Activated T-cell treated with anti-CD3 and anti-CD28 coated beads, Interleukin-2, amount 50 U/mL, for 4 hours (primary cell): Measurements from ENCODE around the gene NSFL1C. TPM values are rescaled to one million over a fixed set of nuclear protein-coding genes. Genes with fewer than 3 reads are reported as not detected.
A peak's percentile ranks its signal among the peaks of the same experiment; 100 is the strongest.
"Not testable (repeated sequence)": the region's sequence is repeated elsewhere in the genome, so short reads cannot be mapped to it uniquely, and the experiment has no call there.

Source experiments
- ATAC-seq, 2 donors: fragments of 200-7000 bp; cut with Tn5 transposase; one replicate each; pipeline ENCODE4 v1.10.0; 2021
- DNase-seq: peaks from one replicate; pipeline ENCODE4 v3.0.0-alpha.2; 2020
- H3K27me3 Mint-ChIP-seq: one replicate; pipeline ENCODE4 v1.8.0; 2021; ENCODE audit warnings: low read depth, mixed read lengths
- H3K36me3 Mint-ChIP-seq: one replicate; pipeline ENCODE4 v1.8.0; 2022; ENCODE audit warnings: mixed read lengths; ENCODE audit not compliant: insufficient read depth
- H3K4me1 Mint-ChIP-seq: one replicate; pipeline ENCODE4 v1.8.0; 2021; ENCODE audit warnings: low read depth, mixed read lengths
- H3K4me3 Mint-ChIP-seq: one replicate; pipeline ENCODE4 v1.8.0; 2021; ENCODE audit warnings: mild to moderate bottlenecking, moderate library complexity, mixed read lengths
- H3K9me3 Mint-ChIP-seq: one replicate; pipeline ENCODE4 v1.8.0; 2021; ENCODE audit warnings: mixed read lengths
- total RNA-seq, 3 donors: library from RNA; stranded (reverse); gene quantifications; one replicate each; pipeline ENCODE4 v1.2.1, GENCODE V29; 2021

NSFL1C gene
- total RNA-seq, 3 donors from 2014 or later = 193 to 218 (median 208) TPM

DNA sequence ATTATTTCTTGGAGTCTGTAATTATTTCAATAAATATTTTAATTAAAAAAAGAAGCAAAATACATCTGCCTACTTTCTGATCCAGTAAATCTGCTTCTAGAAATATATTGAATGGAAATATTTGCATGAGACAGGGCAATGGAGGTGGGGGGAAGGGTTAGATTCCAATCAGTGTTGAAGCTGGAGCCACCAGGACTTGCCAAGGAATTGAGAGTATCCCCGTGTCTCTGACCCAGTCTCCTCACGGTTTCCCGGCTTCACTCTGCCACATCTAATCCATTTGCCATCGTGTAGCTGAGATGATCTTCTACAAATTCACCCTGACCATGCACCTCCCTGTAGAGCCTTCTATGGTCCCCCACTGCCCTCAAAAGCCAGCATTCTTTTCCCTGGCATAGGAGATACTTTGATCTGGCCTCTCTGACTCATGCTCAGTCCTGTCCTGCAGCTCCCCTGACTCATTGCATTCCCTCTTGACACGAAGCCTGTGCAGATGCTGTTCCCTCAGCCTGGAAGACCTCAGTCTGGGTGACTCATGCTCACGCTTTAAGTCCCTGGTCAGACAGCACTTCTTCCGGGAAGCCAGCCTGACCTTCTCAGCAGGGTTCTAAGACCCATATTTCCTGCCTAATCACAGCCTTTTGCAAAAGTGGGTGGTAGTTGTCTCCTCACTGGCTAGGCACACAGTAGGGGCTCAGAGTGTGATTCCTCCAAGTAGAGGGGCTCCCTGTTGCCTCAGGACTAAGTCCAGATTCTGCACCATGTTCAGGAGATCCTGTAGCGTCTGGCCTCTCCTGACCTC lies 50.8 kb downstream of the NSFL1C start:
- H3K36me3 Mint-ChIP-seq = peaks cover 3% of the 10 kb centered on the region
- H3K27me3 Mint-ChIP-seq = peaks cover 9% of the 10 kb centered on the region
- H3K4me1 Mint-ChIP-seq = peaks cover 2% of the 10 kb centered on the region
- ATAC-seq (no peak), DNase-seq (no peak)
- H3K9me3 Mint-ChIP-seq = peaks cover 14% of the 10 kb centered on the region
- H3K4me3 Mint-ChIP-seq = no peak overlapping the region

DNA sequence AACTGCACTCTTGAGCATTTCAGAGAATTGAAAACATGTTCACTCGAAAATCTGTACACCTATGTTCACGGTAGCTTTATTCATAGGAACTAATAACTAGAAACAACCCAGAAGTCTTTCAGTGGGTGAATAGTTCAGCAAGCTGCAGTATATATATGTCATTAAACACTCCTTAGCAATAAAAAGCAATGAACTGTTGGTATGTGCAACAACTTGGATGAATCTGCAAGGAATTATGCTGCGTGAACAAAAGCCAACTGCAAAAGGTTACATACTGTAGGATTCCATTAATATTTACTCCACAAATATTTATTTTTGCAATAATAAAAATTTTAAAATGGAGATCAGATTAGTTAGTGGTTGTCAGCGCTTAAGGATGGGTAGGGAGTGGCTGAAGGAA lies 51.7 kb downstream of the NSFL1C start:
- H3K4me3 Mint-ChIP-seq = no peak overlapping the region
- peaks cover 11% of the 10 kb centered on the region for H3K27me3 Mint-ChIP-seq
- DNase-seq (no peak), ATAC-seq (no peak)
- H3K4me1 Mint-ChIP-seq = peaks cover 2% of the 10 kb centered on the region
- H3K9me3 Mint-ChIP-seq = peaks cover 14% of the 10 kb centered on the region
- H3K36me3 Mint-ChIP-seq = peaks cover 3% of the 10 kb centered on the region

DNA sequence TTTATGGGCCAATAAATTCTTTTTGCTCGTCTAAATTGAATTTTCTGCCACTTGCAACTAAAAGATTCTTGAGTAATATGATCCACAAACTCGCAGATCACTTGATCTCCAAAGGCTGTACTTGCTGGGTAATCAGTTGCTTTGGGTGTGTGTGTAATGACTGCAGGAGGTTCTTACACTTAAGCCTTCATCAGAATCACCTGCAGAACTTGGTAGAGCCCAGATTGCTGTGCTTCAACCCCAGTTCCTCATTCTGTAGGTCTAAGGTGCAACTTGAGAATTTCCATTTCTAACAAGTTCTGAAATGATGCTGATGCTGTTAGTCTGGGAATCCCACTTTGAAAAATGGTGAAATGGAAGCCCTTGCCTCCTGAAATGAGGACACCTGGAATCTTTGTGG lies 60.8 kb downstream of the NSFL1C start:
- H3K4me3 Mint-ChIP-seq = no peak overlapping the region
- peaks cover 14% of the 10 kb centered on the region for H3K27me3 Mint-ChIP-seq
- H3K9me3 Mint-ChIP-seq = peaks cover 6% of the 10 kb centered on the region
- ATAC-seq (no peak), DNase-seq (no peak)
- H3K36me3 Mint-ChIP-seq = peaks cover 7% of the 10 kb centered on the region
- H3K4me1 Mint-ChIP-seq = peaks cover 12% of the 10 kb centered on the region

DNA sequence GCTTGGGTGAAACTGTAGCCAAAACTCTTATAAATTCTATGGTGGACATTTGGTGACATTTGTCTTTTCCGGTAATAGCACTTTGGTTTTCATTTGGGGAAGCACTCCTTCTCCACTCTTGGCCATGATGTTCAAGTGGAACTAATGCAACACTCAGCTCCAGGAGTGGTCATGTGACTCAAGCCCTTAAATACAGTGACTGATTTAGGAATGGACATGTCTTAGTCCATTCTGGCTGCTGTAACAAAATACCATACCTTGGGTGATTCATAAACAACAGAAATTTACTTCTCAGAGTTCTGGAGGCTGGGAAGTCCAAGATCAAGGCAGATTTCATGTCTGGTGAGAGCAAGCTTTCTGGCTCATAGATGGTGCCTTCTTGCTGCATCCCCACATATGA lies 63.0 kb downstream of the NSFL1C start:
- Mint-ChIP-seq H3K4me1 (peaks cover 12% of the 10 kb centered on the region), H3K27me3 (peaks cover 12% of the 10 kb centered on the region), H3K36me3 (peaks cover 7% of the 10 kb centered on the region), H3K4me3 (no peak overlapping the region), H3K9me3 (peaks cover 6% of the 10 kb centered on the region)
- no peak for DNase-seq
- no peak for ATAC-seq

DNA sequence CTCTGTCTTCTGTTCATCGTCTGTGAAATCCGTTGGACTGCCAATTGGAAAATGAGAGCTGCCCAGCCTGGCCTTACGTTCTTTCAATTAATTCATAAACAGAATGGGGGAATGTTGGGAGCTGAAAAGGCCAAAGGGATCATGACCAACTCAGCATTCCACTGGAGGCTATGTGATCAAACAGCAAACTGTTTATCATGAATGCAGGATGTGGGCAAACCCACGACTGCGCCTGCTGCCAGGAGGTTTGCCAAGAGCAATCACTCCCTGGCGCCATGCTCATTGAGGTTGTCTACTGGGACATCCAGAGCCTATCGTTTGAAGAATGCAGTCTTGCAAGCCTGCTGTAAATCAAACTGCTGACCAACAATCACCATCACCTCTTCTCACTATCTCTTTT lies 64.5 kb downstream of the NSFL1C start:
- no peak overlapping the region for H3K4me3 Mint-ChIP-seq
- peaks cover 6% of the 10 kb centered on the region for H3K9me3 Mint-ChIP-seq
- H3K36me3 Mint-ChIP-seq = peaks cover 7% of the 10 kb centered on the region
- no peak for ATAC-seq
- peaks cover 9% of the 10 kb centered on the region for H3K27me3 Mint-ChIP-seq
- no peak for DNase-seq
- peaks cover 13% of the 10 kb centered on the region for H3K4me1 Mint-ChIP-seq

DNA sequence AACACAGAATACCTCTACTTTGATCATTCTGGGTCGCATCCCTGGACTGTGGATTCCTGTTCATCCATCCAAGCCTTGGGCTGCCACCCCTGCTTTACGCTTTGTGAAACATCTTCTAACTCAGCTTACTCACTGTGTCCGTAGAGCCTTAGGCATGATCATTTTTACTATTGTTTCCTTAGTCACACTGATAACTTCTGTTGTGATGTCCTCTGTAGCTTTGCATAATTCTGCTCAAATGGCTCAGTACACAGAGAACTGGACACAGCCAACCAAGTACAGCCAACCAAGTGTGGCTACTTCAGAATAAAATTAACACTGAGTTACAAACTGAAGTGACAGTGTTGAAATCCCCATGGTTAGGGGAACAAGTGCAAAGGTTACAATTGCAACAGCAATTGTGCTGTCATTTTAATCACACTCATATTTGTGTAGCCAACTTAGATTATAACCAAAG lies 65.2 kb downstream of the NSFL1C start:
- H3K36me3 Mint-ChIP-seq = peaks cover 4% of the 10 kb centered on the region
- H3K4me1 Mint-ChIP-seq = peaks cover 18% of the 10 kb centered on the region
- H3K9me3 Mint-ChIP-seq = peaks cover 9% of the 10 kb centered on the region
- H3K27me3 Mint-ChIP-seq = peaks cover 7% of the 10 kb centered on the region
- DNase-seq = no peak
- H3K4me3 Mint-ChIP-seq = no peak overlapping the region
- ATAC-seq = no peak

DNA sequence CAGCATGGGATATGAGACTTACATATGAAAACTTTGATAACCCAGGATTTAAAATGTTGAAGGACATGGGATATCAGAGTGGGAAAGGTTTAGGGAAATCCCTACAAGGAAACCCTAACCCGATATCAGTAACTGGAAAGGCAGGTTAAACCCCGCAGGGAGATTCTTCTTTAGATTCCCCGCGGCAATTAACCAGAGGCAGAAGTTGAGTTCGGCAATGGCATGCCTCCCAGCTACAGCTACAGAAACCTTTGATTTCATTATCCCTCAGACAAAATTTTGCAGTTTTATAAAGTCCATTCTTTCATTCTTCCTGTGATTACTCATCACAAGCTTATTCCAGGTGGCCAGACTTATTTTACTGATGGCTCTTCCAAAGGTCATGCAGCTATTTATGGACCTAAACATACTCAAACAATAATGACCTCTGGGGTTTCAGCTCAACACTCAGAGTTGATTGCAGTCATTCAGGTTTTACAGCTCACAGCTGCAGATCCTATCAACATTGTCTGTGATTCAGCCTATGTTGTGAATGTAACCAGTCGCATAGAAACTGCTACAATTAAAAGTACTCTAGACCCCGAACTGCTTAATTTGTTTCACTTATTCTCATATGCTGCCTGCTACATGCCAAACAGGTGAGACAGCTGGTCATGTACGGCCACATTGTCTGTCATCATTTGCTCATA lies 66.8 kb downstream of the NSFL1C start:
- DNase-seq, H3K36me3 Mint-ChIP-seq, H3K4me3 Mint-ChIP-seq, ATAC-seq, H3K27me3 Mint-ChIP-seq, H3K9me3 Mint-ChIP-seq: not testable (repeated sequence)
- H3K4me1 Mint-ChIP-seq = peaks cover 19% of the 10 kb centered on the region

DNA sequence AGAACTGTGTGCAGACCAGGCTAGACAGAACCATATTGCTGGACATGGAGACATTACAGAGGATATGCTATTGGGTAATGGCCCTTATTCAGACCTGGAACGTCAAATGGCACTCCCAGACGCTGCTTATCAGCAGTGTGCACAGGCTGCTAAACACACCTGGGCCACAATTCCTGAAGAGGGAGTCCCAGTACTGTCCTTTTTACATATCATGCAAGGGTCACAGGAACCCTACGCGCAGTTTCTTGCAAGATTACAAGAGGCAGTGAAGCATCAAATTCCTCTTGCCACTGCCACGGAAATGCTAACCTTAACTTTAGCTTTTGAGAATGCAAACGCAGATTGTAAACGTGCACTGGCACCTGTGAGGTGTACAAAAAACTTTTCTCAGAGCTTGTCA lies 68.5 kb downstream of the NSFL1C start:
- not testable (repeated sequence) for H3K36me3 Mint-ChIP-seq, DNase-seq, H3K4me3 Mint-ChIP-seq, H3K27me3 Mint-ChIP-seq, H3K9me3 Mint-ChIP-seq, ATAC-seq
- peaks cover 27% of the 10 kb centered on the region for H3K4me1 Mint-ChIP-seq

DNA sequence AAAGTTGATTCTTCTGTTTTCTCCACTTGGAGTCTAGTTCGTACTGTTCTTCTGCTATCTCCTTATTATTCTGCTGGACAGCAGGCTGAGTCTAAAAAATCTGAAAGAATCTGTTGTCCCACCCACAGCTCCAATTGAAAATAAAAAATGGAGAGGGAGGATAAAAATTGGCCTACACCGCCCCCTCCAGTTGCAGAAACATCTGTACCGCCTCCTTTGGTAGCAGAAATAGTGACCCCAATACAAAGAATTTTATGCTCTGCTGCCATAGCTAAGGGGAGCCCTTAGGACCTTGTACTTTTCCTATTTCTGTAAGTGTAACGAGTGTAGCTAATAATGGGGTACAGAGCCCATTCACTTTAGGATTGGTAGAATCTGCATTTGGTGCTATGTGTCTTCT lies 68.9 kb downstream of the NSFL1C start:
- Mint-ChIP-seq H3K4me1 (peaks cover 26% of the 10 kb centered on the region), H3K4me3 (no peak overlapping the region), H3K9me3 (peaks cover 8% of the 10 kb centered on the region), H3K27me3 (peaks cover 5% of the 10 kb centered on the region), H3K36me3 (peaks cover 3% of the 10 kb centered on the region)
- ATAC-seq (no peak), DNase-seq (no peak)

DNA sequence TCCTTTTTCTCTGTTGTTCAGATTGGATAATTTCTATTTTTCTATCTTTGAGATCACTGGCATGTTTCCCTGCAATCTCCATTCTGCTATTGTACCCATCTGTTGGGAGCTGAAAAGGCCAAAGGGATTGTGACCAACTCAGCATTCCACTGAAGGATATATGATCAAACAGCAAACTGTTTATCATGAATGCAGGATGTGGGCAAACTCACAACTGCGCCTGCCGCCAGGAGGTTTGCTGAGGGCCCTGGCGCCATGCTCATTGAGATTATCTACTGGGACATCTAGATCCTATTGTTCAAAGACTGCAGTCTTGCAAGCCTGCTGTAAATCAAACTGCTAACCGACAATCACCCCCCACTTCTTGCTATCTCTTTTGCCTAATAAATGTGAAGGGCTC lies 69.9 kb downstream of the NSFL1C start:
- H3K27me3 Mint-ChIP-seq = peaks cover 5% of the 10 kb centered on the region
- no peak overlapping the region for H3K4me3 Mint-ChIP-seq
- H3K4me1 Mint-ChIP-seq = peaks cover 21% of the 10 kb centered on the region
- H3K9me3 Mint-ChIP-seq = peaks cover 3% of the 10 kb centered on the region
- ATAC-seq = no peak
- peaks cover 2% of the 10 kb centered on the region for H3K36me3 Mint-ChIP-seq
- no peak for DNase-seq

DNA sequence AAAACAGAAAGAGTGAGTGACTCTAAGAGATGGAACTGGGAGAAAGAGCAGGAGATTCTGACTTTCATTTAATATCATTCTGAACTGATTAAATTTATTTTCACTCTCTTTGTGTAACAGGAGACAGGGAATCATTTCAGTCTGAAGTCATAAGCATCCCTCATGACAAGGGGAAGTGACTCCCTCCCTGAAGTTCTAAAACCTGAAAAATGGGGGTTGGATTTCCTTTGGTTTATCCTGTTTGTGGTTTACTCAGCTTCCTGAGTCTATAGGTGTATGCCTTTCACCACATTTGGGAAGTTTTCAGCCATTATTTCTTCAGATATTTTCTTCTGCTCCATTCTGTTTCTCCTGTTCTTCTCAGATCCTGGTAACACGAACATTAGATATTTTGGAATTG lies 70.4 kb downstream of the NSFL1C start:
- Mint-ChIP-seq H3K36me3 (peaks cover 2% of the 10 kb centered on the region), H3K4me1 (peaks cover 24% of the 10 kb centered on the region), H3K27me3 (peaks cover 5% of the 10 kb centered on the region), H3K9me3 (peaks cover 3% of the 10 kb centered on the region), H3K4me3 (no peak overlapping the region)
- no peak for ATAC-seq
- no peak for DNase-seq

DNA sequence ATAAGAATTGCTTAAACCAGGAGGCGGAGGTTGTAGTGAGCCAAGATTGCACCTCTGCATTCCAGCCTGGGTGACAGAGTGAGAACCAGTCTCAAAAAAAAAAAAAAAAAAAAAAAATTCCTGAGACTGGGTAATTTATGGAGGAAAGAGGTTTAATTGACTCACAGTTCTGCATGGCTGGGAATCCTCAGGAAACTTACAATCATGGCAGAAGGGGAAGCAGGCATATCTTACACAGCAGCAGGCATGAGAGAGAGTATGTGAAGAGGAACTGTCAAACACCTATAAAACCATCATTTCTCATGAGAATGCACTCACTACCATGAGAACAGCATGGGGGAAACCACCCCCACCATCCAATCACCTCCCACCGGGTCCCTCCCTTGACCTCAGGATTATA lies 72.0 kb downstream of the NSFL1C start:
- ATAC-seq (no peak), DNase-seq (no peak)
- peaks cover 5% of the 10 kb centered on the region for H3K27me3 Mint-ChIP-seq
- no peak overlapping the region for H3K4me3 Mint-ChIP-seq
- H3K36me3 Mint-ChIP-seq = peaks cover 6% of the 10 kb centered on the region
- H3K9me3 Mint-ChIP-seq = peaks cover 3% of the 10 kb centered on the region
- peaks cover 39% of the 10 kb centered on the region for H3K4me1 Mint-ChIP-seq

DNA sequence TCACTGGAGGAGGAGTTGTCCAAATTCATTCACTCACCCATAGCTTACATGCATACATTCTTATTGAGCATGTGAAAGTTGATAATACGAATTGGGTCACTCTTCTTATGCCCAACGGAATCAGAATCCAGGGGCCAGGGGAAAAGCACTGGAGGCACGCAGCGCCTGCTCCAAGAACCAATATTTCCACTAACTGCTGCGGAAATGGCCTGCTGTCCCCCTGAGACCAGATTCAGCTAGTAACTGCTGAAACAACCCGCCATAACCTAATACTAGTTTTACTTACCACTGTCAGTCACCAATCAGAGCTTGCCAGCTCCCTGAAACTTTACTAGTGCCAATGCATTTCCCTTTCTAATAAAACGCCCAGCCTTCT lies 73.2 kb downstream of the NSFL1C start:
- Mint-ChIP-seq H3K36me3 (peaks cover 12% of the 10 kb centered on the region), H3K4me1 (peaks cover 50% of the 10 kb centered on the region), H3K9me3 (peaks cover 3% of the 10 kb centered on the region), H3K4me3 (peak overlapping the region; percentile 93), H3K27me3 (peaks cover 5% of the 10 kb centered on the region)
- no peak for ATAC-seq
- DNase-seq = no peak

DNA sequence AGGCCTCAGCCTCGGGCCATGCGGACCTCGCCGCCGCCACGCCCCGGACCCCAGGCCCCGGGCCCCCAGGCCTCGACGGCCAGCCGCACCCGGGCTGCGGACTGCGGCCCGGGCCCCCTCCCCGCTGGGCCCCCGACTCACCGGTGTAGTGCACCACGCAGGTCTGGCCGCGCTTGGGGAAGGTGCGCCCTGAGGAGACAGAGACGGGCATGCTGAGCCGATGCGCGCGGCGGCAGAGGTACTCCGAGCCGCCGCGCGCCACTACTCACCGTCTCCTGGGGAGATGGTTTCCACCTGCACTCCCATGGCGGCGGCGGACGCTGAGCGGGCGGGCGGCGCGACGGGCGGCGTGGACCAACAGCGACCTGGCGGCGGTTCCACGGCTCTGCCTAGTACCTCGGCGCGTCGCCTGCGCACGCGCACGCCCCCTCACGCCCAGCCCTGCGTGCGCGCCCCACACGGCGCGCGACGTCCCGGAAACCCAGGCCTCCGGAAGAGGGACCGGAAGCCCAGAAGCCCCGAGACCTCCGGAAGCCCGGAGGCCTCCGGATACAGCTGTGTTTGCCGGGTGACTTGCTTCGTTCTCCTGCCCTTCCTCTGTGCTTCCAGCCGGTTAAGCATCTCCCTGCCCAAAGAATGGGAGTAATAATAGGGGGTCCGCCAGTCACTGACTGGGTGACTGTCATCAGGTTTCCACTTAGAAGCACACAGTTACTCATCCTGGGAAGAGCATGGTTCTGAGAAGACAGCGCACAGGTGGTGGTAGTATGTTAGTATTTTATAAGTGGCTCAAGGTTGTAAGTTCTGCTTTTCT lies 73.7 kb downstream of the NSFL1C start, which contains the start of gene FKBP1A:
FKBP1A (minus strand) TSS at position 362 of the 814 bp plus-strand sequence; CDS start at position 306, 56 bp downstream.
- peak within 1 kb of the TSS; percentile 93 for H3K4me3 Mint-ChIP-seq
- H3K4me1 Mint-ChIP-seq = peaks cover 56% of the 10 kb centered on the region
- DNase-seq (peak; percentile 88), ATAC-seq (peak; percentile 89 to 91)
- H3K9me3 Mint-ChIP-seq = peaks cover 3% of the 10 kb centered on the region
- H3K36me3 Mint-ChIP-seq = peaks cover 12% of the 10 kb centered on the region
- H3K27me3 Mint-ChIP-seq = peaks cover 5% of the 10 kb centered on the region
